IMR-90 (cell line): ENCODE results near the gene LAMC3. TPM values are rescaled to one million over a fixed set of nuclear protein-coding genes. Genes with fewer than 3 reads are reported as not detected.

ENCODE experiments used
- ATAC-seq: fragments of 200-7000 bp; cut with Tn5 transposase; 2 replicates; pipeline ENCODE4 v1.9.1; 2020; ENCODE audit warnings: low read depth, mild to moderate bottlenecking, moderate library complexity
- BruUV-seq: library from RNA; stranded (reverse); fragments of 400-500 nt; replicated peaks from 2 replicates; lab custom pipeline; 2021; lab: Mats Ljungman, UMichigan
- CTCF ChIA-PET: fragments of 300-600 bp; formaldehyde crosslinking; extraction: SDS; loops from one replicate; lab custom pipeline; 2021; ENCODE audit warnings: antibody characterized with exemption; lab: Yijun Ruan, JAX
- POLR2A ChIA-PET: fragments of 300-600 bp; sonication (Branson Sonifier 250); formaldehyde crosslinking; loops from one replicate; lab custom pipeline; 2022; ENCODE audit warnings: antibody characterized with exemption; ENCODE audit not compliant: unreplicated experiment; lab: Charles Lee
- DNase-seq: peaks from one replicate; pipeline ENCODE4 v3.0.0; 2013
- H2AFZ ChIP-seq: replicated peaks from 2 replicates; pipeline ENCODE3; 2013; ENCODE audit warnings: low read length, mild to moderate bottlenecking; ENCODE audit not compliant: poor library complexity
- H2AK5ac ChIP-seq: 2 replicates; pipeline ENCODE4 v1.6.1; 2013; ENCODE audit warnings: low read depth, low read length, inconsistent platforms
- H2AK9ac ChIP-seq: replicated peaks from 2 replicates; pipeline ENCODE3; 2013; ENCODE audit warnings: mild to moderate bottlenecking, low read depth, low read length, moderate library complexity; ENCODE audit not compliant: poor library complexity
- H2BK120ac ChIP-seq: 2 replicates; pipeline ENCODE4 v1.6.1; 2013; ENCODE audit warnings: low read depth, low read length, inconsistent platforms
- H2BK15ac ChIP-seq: 3 replicates; pipeline ENCODE4 v1.6.1; 2013; ENCODE audit warnings: low read depth, low read length, inconsistent platforms
- H2BK20ac ChIP-seq: 2 replicates; pipeline ENCODE4 v1.6.1; 2013; ENCODE audit warnings: low read depth, mild to moderate bottlenecking, inconsistent platforms, low read length, moderate library complexity
- H2BK5ac ChIP-seq: 2 replicates; pipeline ENCODE4 v1.6.1; 2013; ENCODE audit warnings: mild to moderate bottlenecking, low read depth, low read length, inconsistent platforms; ENCODE audit not compliant: poor library complexity, severe bottlenecking
- H3K14ac ChIP-seq: replicated peaks from 2 replicates; pipeline ENCODE4 v1.6.1; 2013; ENCODE audit warnings: low read depth, low read length, inconsistent platforms
- H3K18ac ChIP-seq: 2 replicates; pipeline ENCODE4 v1.6.1; 2013; ENCODE audit warnings: low read depth, low read length, control low read depth
- H3K23ac ChIP-seq: 2 replicates; pipeline ENCODE4 v1.6.1; 2013; ENCODE audit warnings: low read depth, low read length, inconsistent platforms
- H3K27ac ChIP-seq: 2 replicates; pipeline ENCODE4 v1.5.1; 2013; ENCODE audit warnings: mild to moderate bottlenecking, control low read depth, low read length; ENCODE audit not compliant: insufficient read depth
- H3K27me3 ChIP-seq: 2 replicates; pipeline ENCODE4 v1.6.1; 2013; ENCODE audit warnings: low read length; ENCODE audit not compliant: control insufficient read depth, insufficient read depth
- H3K36me3 ChIP-seq: 2 replicates; pipeline ENCODE4 v1.6.1; 2013; ENCODE audit warnings: low read length, mixed read lengths; ENCODE audit not compliant: control insufficient read depth, insufficient read depth
- H3K4ac ChIP-seq: 2 replicates; pipeline ENCODE4 v1.6.1; 2013; ENCODE audit warnings: low read depth, low read length, inconsistent platforms
- H3K4me1 ChIP-seq: 2 replicates; pipeline ENCODE4 v1.6.1; 2013; ENCODE audit warnings: low read length, mixed read lengths; ENCODE audit not compliant: control insufficient read depth, insufficient read depth
- H3K4me2 ChIP-seq: 2 replicates; pipeline ENCODE4 v1.6.1; 2013; ENCODE audit warnings: low read depth, mild to moderate bottlenecking, control low read depth, low read length, moderate library complexity
- H3K4me3 ChIP-seq: 2 replicates; pipeline ENCODE4 v1.5.1; 2013; ENCODE audit warnings: low read depth, mild to moderate bottlenecking, control low read depth, low read length, moderate library complexity; ENCODE audit not compliant: insufficient read depth
- H3K56ac ChIP-seq: 2 replicates; pipeline ENCODE4 v1.6.1; 2013; ENCODE audit warnings: low read length, inconsistent platforms; ENCODE audit not compliant: insufficient read depth; ENCODE audit errors: extremely low read depth
- H3K79me1 ChIP-seq, 2 experiments: 2 replicates each; pipeline ENCODE4 v1.6.1; 2013; ENCODE audit warnings: low read length in 2 of 2, inconsistent platforms in 1 of 2, low read depth in 1 of 2
- H3K9ac ChIP-seq: 2 replicates; pipeline ENCODE4 v1.6.1; 2013; ENCODE audit warnings: low read depth, low read length, control low read depth
- H3K9me1 ChIP-seq: 2 replicates; pipeline ENCODE4 v1.6.1; 2013; ENCODE audit warnings: low read length, inconsistent platforms; ENCODE audit not compliant: insufficient read depth
- H3K9me3 ChIP-seq: 2 replicates; pipeline ENCODE4 v1.6.1; 2013; ENCODE audit warnings: low read length; ENCODE audit not compliant: control insufficient read depth, insufficient read depth
- H4K20me1 ChIP-seq: 2 replicates; pipeline ENCODE4 v1.6.1; 2013; ENCODE audit warnings: low read length, inconsistent platforms; ENCODE audit not compliant: insufficient read depth
- H4K5ac ChIP-seq: 2 replicates; pipeline ENCODE4 v1.6.1; 2013; ENCODE audit warnings: mild to moderate bottlenecking, low read depth, low read length, control low read depth
- H4K8ac ChIP-seq, 2 experiments: 2 replicates each; pipeline ENCODE4 v1.6.1; 2013; ENCODE audit warnings: low read depth in 2 of 2, low read length in 2 of 2, control low read depth in 1 of 2, inconsistent platforms in 1 of 2
- H4K91ac ChIP-seq: 2 replicates; pipeline ENCODE4 v1.6.1; 2013; ENCODE audit warnings: low read depth, low read length, inconsistent platforms; ENCODE audit not compliant: insufficient read depth
- BHLHE40 ChIP-seq: fragments of 150-350 bp; IDR thresholded peaks from 2 replicates; pipeline ENCODE4 v1.6.1; 2016; ENCODE audit warnings: mild to moderate bottlenecking, low read depth, low read length
- CEBPB ChIP-seq: IDR thresholded peaks from 2 replicates; pipeline ENCODE4 v1.6.1; 2012; ENCODE audit warnings: low read depth, low read length, improper control_type of control experiment
- FOS ChIP-seq: fragments of 150-350 bp; IDR thresholded peaks from 2 replicates; pipeline ENCODE4 v1.6.1; 2016; ENCODE audit warnings: low read depth, low read length
- MAFK ChIP-seq: IDR thresholded peaks from 2 replicates; pipeline ENCODE4 v1.6.1; 2012; ENCODE audit warnings: low read depth, low read length, improper control_type of control experiment
- MAZ ChIP-seq: IDR thresholded peaks from 2 replicates; pipeline ENCODE4 v1.6.1; 2012; ENCODE audit warnings: low read depth, mild to moderate bottlenecking, low read length, improper control_type of control experiment, moderate library complexity, borderline replicate concordance
- MXI1 ChIP-seq: IDR thresholded peaks from 2 replicates; pipeline ENCODE4 v1.6.1; 2012; ENCODE audit warnings: low read depth, mild to moderate bottlenecking, low read length, moderate library complexity, borderline replicate concordance
- NFE2L2 ChIP-seq: fragments of 150-350 bp; IDR thresholded peaks from 2 replicates; pipeline ENCODE4 v1.6.1; 2016; ENCODE audit warnings: low read depth, mild to moderate bottlenecking, low read length
- POLR2A ChIP-seq: IDR thresholded peaks from 2 replicates; pipeline ENCODE4 v1.6.1; 2012; ENCODE audit warnings: mild to moderate bottlenecking, low read depth, low read length
- RAD21 ChIP-seq: IDR thresholded peaks from 2 replicates; pipeline ENCODE4 v1.6.1; 2012; ENCODE audit warnings: low read length, improper control_type of control experiment
- RCOR1 ChIP-seq: IDR thresholded peaks from 2 replicates; pipeline ENCODE4 v1.6.1; 2012; ENCODE audit warnings: mild to moderate bottlenecking, low read length, improper control_type of control experiment; ENCODE audit not compliant: insufficient replicate concordance
- RFX5 ChIP-seq: IDR thresholded peaks from 2 replicates; pipeline ENCODE4 v1.8.0; 2012; ENCODE audit warnings: low read depth, mild to moderate bottlenecking, low read length, moderate library complexity
- SMC3 ChIP-seq: fragments of 150-350 bp; IDR thresholded peaks from 2 replicates; pipeline ENCODE4 v1.6.1; 2016; ENCODE audit warnings: low read depth, mild to moderate bottlenecking, antibody characterized with exemption, low read length, moderate library complexity
- WGBS, 2 experiments: methylation state at CpG; one replicate each; pipeline versions ENCODE4 v1.1.5 to v1.1.7; 2013; ENCODE audit warnings: missing lambda C conversion rate in 2 of 2; ENCODE audit not compliant: insufficient read length in 1 of 2; ENCODE audit errors: extremely low coverage in 2 of 2; 5-methylcytosine and 5-hydroxymethylcytosine counted together
- dilution Hi-C: fragments of 300-500 bp; cut with HindIII; formaldehyde crosslinking; loops from one replicate; pipeline ENCODE4 v1.14.3; 2018; ENCODE audit warnings: low sequenced_read_pairs; ENCODE audit not compliant: unreplicated experiment
- in situ Hi-C: fragments of 300-500 bp; cut with MboI; formaldehyde crosslinking; loops from 3 replicates; pipeline ENCODE4 v1.14.3; 2019; ENCODE audit warnings: low sequenced_read_pairs, inconsistent platforms, mixed read lengths
- intact Hi-C: fragments of 100-400 bp; cut with micrococcal nuclease; formaldehyde crosslinking; loops from 2 replicates; pipeline ENCODE4 v1.10.0; 2022
- polyA plus RNA-seq, 3 experiments: library from polyadenylated mRNA; depleted of rRNA; stranded (reverse); fragments of >200 nt; gene quantifications; 2 replicates each; pipeline ENCODE4 v1.2.3, GENCODE V29; 2012; ENCODE audit warnings: low replicate concordance in 1 of 3
- total RNA-seq: library from RNA; depleted of rRNA; stranded (reverse); fragments of >200 nt; gene quantifications from 2 replicates; pipeline ENCODE4 v1.2.3, GENCODE V29; 2012
- TF ChIP-seq, protein P1 (sequence below): fragments of 150-350 bp; IDR thresholded peaks from 2 replicates; pipeline ENCODE4 v1.6.1; 2017; ENCODE audit warnings: mild to moderate bottlenecking, antibody characterized with exemption, low read length, low read depth
- TF ChIP-seq, protein P2 (sequence below): fragments of 150-350 bp; IDR thresholded peaks from 2 replicates; pipeline ENCODE4 v1.6.1; 2016; ENCODE audit warnings: low read depth, mild to moderate bottlenecking, low read length, moderate library complexity, borderline replicate concordance
- TF ChIP-seq, protein P3 (sequence below): conservative IDR thresholded peaks from 2 replicates; pipeline ENCODE4 v1.5.1; 2012; ENCODE audit warnings: mild to moderate bottlenecking, low read depth, low read length, improper control_type of control experiment

LAMC3 gene
- total and polyA plus RNA-seq, 2 of the 4 experiments (the other 2 are of a cell fraction) = not detected

DNA sequence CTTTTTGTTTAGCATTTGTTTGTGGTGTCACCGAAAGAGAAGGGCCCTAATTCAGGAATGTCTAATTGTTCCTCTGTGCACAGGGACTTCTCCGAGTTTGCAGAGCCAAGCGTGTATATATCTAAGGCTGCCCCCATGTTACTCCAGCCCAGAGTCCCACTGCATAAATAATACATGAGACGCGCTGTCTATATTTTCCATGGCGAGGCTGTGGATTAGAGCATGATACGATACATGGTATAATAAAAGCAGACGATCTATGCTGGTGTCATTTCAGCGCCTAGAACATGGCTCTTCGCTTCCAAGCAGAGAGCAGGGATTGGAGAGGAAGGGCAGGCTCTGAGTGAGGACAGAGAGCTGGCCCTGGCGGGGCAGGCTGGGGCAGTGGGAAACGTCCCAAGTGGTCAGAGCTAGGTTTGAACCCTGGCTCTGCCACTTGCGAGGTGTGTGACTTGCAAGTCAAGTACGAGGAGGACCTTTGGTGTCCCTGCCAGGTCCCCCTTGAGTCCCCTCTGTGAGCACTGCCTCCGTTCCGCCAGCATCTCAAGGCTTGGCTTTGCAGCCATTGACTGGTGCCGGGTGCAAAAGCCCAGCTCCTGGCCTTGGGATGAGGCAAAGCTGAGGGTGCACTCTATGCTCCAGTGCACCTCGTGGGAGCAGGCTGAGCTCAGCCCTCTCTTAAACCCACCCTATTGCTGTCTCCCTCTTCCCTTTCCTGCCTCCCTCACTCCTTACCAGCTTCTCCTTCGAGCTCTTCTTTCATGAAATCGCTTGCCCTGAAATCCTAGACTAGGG is 29.2 kb upstream of the LAMC3 start:
- H4K20me1 ChIP-seq = no peaks in the 10 kb centered on the region
- H4K5ac ChIP-seq = no peak overlapping the region
- dilution Hi-C loops (no loop called here), intact Hi-C loops (no loop called here), in situ Hi-C loops (no loop called here)
- no peak overlapping the region for H2BK20ac ChIP-seq
- H3K4me1 ChIP-seq = no peaks in the 10 kb centered on the region
- H2AFZ ChIP-seq = no peak overlapping the region
- no peak overlapping the region for H3K56ac ChIP-seq
- no peak overlapping the region for H3K18ac ChIP-seq
- H3K23ac ChIP-seq = no peak overlapping the region
- H3K27ac ChIP-seq = no peak overlapping the region
- H3K4ac ChIP-seq = no peak overlapping the region
- no peak overlapping the region for H3K9ac ChIP-seq
- BruUV-seq = no TSS peak
- H2AK9ac ChIP-seq = no peak overlapping the region
- no peaks in the 10 kb centered on the region for H3K9me1 ChIP-seq
- H4K91ac ChIP-seq = no peak overlapping the region
- H2BK120ac ChIP-seq = no peak overlapping the region
- WGBS, 2 experiments = 91% methylated on average over 6 of the region's 20 CpGs; no CpG with 5 or more reads in 1 of the 2 experiments
- no peak overlapping the region for H2BK5ac ChIP-seq
- POLR2A ChIA-PET = no interaction called here
- DNase-seq = no peak
- no peak overlapping the region for H2AK5ac ChIP-seq
- no peak for ATAC-seq
- no peak overlapping the region for H3K14ac ChIP-seq
- no peaks in the 10 kb centered on the region for H3K36me3 ChIP-seq
- H3K79me1 ChIP-seq = no peaks in the 10 kb centered on the region
- no peak overlapping the region for H2BK15ac ChIP-seq
- H3K4me2 ChIP-seq = no peak overlapping the region
- H3K9me3 ChIP-seq = no peaks in the 10 kb centered on the region
- no peak overlapping the region for H3K4me3 ChIP-seq
- no peak overlapping the region for H4K8ac ChIP-seq
- CTCF ChIA-PET = interaction anchor here (0.8 kb wide), 1 partner anchor 118 kb away, joined by 3 read pairs; no protein-coding TSS in a partner anchor
- peaks cover 46% of the 10 kb centered on the region for H3K27me3 ChIP-seq
- no peak for TF ChIP-seq SMC3
- no peak for TF ChIP-seq POLR2A
- no peak for TF ChIP-seq RCOR1
- TF ChIP-seq BHLHE40 = no peak
- TF ChIP-seq CEBPB = no peak
- no peak for TF ChIP-seq MAZ
- no peak for TF ChIP-seq RFX5
- TF ChIP-seq, protein P1, sequence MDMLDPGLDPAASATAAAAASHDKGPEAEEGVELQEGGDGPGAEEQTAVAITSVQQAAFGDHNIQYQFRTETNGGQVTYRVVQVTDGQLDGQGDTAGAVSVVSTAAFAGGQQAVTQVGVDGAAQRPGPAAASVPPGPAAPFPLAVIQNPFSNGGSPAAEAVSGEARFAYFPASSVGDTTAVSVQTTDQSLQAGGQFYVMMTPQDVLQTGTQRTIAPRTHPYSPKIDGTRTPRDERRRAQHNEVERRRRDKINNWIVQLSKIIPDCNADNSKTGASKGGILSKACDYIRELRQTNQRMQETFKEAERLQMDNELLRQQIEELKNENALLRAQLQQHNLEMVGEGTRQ = no peak
- TF ChIP-seq, protein P2, sequence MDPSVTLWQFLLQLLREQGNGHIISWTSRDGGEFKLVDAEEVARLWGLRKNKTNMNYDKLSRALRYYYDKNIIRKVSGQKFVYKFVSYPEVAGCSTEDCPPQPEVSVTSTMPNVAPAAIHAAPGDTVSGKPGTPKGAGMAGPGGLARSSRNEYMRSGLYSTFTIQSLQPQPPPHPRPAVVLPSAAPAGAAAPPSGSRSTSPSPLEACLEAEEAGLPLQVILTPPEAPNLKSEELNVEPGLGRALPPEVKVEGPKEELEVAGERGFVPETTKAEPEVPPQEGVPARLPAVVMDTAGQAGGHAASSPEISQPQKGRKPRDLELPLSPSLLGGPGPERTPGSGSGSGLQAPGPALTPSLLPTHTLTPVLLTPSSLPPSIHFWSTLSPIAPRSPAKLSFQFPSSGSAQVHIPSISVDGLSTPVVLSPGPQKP = no peak
- no peak for TF ChIP-seq NFE2L2
- TF ChIP-seq, protein P3, sequence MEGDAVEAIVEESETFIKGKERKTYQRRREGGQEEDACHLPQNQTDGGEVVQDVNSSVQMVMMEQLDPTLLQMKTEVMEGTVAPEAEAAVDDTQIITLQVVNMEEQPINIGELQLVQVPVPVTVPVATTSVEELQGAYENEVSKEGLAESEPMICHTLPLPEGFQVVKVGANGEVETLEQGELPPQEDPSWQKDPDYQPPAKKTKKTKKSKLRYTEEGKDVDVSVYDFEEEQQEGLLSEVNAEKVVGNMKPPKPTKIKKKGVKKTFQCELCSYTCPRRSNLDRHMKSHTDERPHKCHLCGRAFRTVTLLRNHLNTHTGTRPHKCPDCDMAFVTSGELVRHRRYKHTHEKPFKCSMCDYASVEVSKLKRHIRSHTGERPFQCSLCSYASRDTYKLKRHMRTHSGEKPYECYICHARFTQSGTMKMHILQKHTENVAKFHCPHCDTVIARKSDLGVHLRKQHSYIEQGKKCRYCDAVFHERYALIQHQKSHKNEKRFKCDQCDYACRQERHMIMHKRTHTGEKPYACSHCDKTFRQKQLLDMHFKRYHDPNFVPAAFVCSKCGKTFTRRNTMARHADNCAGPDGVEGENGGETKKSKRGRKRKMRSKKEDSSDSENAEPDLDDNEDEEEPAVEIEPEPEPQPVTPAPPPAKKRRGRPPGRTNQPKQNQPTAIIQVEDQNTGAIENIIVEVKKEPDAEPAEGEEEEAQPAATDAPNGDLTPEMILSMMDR = no peak
- no peak for TF ChIP-seq RAD21
- TF ChIP-seq MAFK = no peak
- TF ChIP-seq MXI1 = no peak
- TF ChIP-seq FOS = no peak
